ENCODE measurements around the gene SERINC5. TPM values are rescaled to one million over a fixed set of nuclear protein-coding genes. Genes with fewer than 3 reads are reported as not detected.
"Not testable (repeated sequence)": the region's sequence is repeated elsewhere in the genome, so short reads cannot be mapped to it uniquely, and the experiment has no call there.

Gene SERINC5
- total RNA-seq, 2 experiments from 2014 or later: 26.5 to 27.8 TPM

DNA sequence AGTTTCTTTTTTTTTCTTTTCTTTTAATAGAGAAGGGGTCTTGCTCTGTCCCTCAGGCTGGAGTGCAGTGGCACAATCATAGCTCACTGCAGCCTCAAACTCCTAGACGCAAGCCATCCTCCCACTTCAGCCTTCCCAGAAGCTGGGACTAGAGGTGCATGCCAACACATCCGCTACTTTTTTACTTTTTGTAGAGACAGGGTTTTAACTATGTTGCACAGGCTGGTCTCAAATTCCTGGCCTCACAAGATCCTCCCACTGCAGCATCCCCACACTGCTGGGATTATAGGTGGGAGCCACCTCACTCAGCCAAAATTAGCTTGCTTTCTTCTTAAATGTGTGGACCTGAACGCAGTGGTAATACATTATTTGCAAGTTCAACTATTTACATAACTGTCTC is 66.1 kb downstream of the SERINC5 start:
- CTCF ChIA-PET: interaction anchor here (1.0 to 1.3 kb wide), 3 partner anchors 54 to 68 kb away, joined by 3 to 5 read pairs (median 5); no protein-coding TSS in a partner anchor
- POLR2A ChIA-PET: interaction anchor here (1.1 to 4.3 kb wide), 2 partner anchors 14 to 66 kb away, joined by 3 to 29 read pairs; partner anchors contain the start of gene SERINC5

GRCh38 chr5:80189201-80189600 is 66.6 kb downstream of the SERINC5 start:
- POLR2A ChIA-PET: interaction anchor here (1.1 to 4.3 kb wide), 2 partner anchors 15 to 66 kb away, joined by 3 to 29 read pairs; partner anchors contain the start of gene SERINC5
- CTCF ChIA-PET: interaction anchor here (1.1 kb wide), 1 partner anchor 68 kb away, joined by 5 read pairs; no protein-coding TSS in a partner anchor

DNA sequence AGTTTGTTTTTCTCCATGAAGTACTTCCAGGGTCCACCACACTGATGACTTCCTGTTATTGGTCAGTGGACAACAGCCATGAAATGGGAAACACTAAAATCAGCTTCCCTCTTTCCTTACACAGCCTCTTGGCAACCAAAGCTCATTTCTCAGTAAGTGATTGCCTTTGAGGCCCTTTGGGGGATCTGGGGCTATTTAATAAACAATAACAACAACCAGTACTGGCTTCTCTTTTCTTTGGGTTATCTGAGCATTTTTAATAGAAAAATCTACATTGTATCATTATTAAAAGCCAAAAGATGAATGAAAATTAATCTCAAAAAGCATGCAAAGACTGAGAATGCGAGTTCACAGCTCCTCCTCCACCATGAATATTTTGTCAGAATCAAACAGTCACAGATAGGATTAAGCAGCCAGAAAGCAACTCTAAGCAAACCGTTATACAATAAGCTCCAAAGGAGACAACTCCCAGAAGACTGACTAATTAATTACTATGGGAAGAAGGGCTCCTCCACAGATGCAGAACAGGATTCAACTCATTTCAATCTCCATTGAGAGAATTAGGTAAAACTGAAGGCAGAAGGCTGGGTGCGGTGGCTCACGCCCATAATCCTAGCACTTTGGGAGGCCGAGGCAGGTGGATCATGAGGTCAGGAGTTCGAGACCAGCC is 68.3 kb downstream of the SERINC5 start:
- ChIA-PET CTCF (interaction anchor here (1.0 to 1.3 kb wide), 2 partner anchors 18 to 68 kb away, joined by 3 to 6 read pairs; partner anchors contain the start of gene SERINC5), POLR2A (no interaction called here)

DNA sequence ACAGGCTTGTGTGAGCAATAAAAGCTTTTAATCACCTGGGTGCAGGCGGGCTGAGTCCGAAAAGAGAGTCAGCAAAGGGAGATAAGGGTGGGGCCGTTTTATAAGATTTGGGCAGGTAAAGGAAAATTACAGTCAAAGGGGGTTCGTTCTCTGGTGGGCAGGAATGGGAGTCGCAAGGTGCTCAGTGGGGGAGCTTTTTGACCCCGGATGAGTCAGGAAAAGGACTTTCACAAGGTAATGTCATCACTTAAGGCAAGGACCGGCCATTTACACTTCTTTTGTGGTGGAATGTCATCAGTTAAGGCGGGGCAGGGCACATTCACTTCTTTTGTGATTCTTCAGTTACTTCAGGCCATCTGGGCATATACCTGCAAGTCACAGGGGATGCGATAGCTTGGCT is 70.3 kb downstream of the SERINC5 start:
- ChIA-PET POLR2A (interaction anchor here (0.9 to 1.3 kb wide), 2 partner anchors 30 to 71 kb away, joined by 3 to 4 read pairs; partner anchors contain the start of gene SERINC5), CTCF (interaction anchor here (0.8 to 1.3 kb wide), 2 partner anchors 8 to 20 kb away, joined by 4 read pairs; no protein-coding TSS in a partner anchor)

GRCh38 chr5:80185095-80185494 is 70.8 kb downstream of the SERINC5 start:
- ChIA-PET CTCF (interaction anchor here (0.8 to 1.3 kb wide), 2 partner anchors 9 to 21 kb away, joined by 4 read pairs; no protein-coding TSS in a partner anchor), POLR2A (interaction anchor here (0.9 to 1.3 kb wide), 2 partner anchors 30 to 71 kb away, joined by 3 to 4 read pairs; partner anchors contain the start of gene SERINC5)

DNA sequence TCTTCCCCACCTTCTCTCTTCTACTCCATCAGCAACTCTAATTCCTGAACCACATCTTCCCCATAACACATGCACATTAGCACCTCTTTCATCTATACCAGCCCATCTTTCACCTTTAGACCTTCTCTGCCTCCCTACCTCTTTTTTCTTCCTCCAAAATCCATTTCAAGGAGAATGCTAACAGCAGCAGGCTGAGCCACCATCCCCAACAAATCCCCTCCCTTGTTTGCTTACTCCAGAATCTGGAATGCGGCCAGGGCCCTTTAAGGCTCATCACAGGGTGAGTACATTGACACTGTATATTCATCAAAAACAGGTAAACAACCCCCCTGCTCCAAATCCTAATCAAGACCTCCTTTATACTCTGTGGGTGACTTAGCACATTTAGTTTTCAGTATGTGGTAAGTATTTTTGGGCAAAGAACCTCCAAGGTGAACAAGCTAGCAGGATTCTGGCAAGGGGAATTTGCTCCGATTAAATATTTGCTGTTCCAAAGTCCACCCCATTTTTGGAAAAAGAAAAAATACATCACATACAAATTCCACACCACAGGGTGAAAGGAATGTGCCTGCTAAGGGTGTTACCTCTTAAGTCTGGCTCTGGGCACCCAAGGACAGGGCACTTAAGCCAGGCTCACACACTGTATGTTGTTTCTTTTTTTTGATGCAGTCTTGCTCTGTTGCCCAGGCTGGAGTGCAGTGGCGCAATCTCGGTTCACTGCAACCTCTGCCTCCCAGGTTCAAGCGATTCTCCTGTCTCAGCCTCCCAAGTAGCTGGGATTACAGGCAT is 71.4 kb downstream of the SERINC5 start:
- CTCF ChIA-PET: interaction anchor here (1.3 kb wide), 1 partner anchor 22 kb away, joined by 4 read pairs; no protein-coding TSS in a partner anchor

GRCh38 chr5:80183728-80184234 is 72.1 kb downstream of the SERINC5 start:
- CTCF ChIA-PET: not testable (repeated sequence)
- POLR2A ChIA-PET: interaction anchor here (1.0 kb wide), 1 partner anchor 34 kb away, joined by 5 read pairs; no protein-coding TSS in a partner anchor

More for the DNA sequence above, 71.4 kb downstream of the SERINC5 start:
- POLR2A ChIA-PET: interaction anchor here (0.9 to 1.3 kb wide), 3 partner anchors 31 to 72 kb away, joined by 3 to 5 read pairs (median 4); partner anchors contain the start of gene SERINC5

- POLR2A ChIA-PET: interaction anchor here (1.0 kb wide), 1 partner anchor 35 kb away, joined by 5 read pairs; no protein-coding TSS in a partner anchor
- CTCF ChIA-PET: interaction anchor here (1.0 kb wide), 1 partner anchor 8 kb away, joined by 3 read pairs; no protein-coding TSS in a partner anchor
Measured at GRCh38 chr5:80182809-80183580, 72.9 kb downstream of the SERINC5 start.

DNA sequence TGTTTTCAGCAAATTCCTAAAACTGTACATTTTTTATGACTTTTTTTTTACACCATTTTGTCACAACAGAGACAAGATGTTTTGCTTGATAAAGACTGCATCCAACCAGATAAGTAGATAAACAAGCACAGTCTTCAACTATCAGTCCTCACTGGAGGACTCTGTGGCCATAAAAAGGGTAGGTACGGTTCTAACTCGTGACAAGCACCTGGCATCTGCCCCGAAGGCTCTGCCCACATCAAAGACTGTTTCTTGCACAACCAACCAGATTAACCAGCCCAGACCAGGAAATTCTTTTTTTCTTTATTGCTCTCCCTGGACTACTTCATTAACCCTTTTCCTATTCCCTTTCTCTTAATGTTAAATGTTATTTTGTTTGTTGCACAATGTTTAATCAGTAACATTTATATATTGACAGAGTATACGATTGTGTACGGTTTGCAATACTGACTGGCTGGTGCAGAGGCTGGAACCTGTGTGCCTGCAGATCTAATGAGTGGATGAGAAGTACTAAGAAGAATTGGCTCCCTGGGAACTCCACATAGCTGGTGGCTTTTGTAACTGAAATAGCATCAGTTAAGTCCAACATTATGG is 74.1 kb downstream of the SERINC5 start:
- CTCF ChIA-PET: interaction anchor here (0.8 to 1.3 kb wide), 2 partner anchors 41 to 55 kb away, joined by 3 to 5 read pairs; no protein-coding TSS in a partner anchor
- POLR2A ChIA-PET: no interaction called here

GRCh38 chr5:80177236-80177635 is 78.6 kb downstream of the SERINC5 start:
- POLR2A ChIA-PET: no interaction called here
- CTCF ChIA-PET: no interaction called here

GRCh38 chr5:80175337-80175736 is 80.5 kb downstream of the SERINC5 start:
- ChIA-PET CTCF (interaction anchor here (0.7 kb wide), 1 partner anchor 21 kb away, joined by 6 read pairs; no protein-coding TSS in a partner anchor), POLR2A (no interaction called here)

DNA sequence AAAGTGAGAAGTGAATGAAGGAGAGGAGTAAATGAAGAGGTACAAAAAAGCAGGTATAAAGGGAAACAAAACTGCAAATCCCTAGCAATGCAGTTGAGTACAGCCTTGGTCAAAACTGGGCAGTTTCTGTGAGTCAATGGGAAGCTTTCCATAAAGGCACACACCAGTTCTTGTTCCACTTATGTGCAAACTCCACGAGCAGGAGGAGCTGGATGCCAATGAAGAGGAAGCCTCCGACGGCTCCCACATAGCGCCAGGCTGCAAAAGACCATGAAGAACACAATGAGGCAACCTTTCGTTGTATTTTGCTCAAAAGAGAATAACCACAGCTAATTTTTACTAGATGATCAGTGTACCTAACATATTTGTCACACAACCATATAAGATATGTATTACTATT is 81.1 kb downstream of the SERINC5 start:
- ChIA-PET CTCF (interaction anchor here (0.8 kb wide), 1 partner anchor 83 kb away, joined by 5 read pairs; no protein-coding TSS in a partner anchor), POLR2A (no interaction called here)

GRCh38 chr5:80172067-80172695 is 83.7 kb downstream of the SERINC5 start:
- ChIA-PET POLR2A (no interaction called here), CTCF (no interaction called here)

DNA sequence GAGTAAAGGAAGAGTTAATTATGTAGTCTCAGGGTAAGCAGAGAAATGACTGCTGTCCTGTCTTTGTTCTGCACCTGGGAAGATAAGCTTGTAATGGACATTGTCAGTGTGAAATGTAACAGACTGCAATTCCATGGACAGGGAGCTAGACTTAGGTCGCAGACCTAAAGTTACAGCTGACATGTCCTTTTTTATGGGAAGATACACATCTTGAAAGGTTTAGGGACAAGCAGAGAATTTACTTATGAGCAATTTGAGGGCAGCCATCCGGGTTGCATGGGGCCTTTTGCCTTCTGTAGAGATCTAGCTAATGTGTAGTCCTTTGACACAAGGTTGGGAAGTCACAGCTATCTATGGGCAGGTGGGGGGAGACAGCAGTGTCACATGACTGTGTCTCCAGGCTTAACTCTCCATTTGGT is 85.7 kb downstream of the SERINC5 start:
- CTCF ChIA-PET: interaction anchor here (0.5 kb wide), 1 partner anchor 21 kb away, joined by 3 read pairs; no protein-coding TSS in a partner anchor
- POLR2A ChIA-PET: no interaction called here

DNA sequence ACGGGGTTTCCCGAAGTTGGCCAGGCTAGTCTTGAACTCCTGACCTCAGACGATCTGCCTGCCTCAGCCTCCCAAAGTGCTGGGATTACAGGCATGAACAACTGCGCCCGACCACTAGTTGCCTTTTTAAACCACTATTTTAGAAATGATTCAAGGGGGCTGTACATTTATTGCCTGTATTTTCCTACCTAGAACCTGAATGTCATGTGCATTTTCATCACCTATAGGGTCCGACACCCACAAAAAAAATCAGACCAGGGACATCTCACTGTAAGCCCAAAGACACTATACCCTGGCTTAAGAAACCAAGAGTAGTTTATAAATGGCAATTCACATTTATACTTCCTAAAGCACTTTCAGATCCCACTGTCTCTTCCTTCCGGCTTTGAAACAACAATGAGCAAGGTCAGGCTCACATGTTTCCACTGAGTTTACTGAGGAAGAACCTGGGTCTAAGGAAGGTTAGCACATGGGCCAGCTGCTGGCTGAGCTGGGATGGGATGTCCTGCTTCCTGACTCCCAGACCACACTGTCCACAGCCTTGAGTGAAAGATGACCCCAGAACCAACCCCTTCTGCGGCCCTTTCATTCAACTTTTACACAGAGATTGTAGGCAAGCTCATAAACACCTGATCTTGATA is 87.3 kb downstream of the SERINC5 start:
- ChIA-PET CTCF (no interaction called here), POLR2A (no interaction called here)

DNA sequence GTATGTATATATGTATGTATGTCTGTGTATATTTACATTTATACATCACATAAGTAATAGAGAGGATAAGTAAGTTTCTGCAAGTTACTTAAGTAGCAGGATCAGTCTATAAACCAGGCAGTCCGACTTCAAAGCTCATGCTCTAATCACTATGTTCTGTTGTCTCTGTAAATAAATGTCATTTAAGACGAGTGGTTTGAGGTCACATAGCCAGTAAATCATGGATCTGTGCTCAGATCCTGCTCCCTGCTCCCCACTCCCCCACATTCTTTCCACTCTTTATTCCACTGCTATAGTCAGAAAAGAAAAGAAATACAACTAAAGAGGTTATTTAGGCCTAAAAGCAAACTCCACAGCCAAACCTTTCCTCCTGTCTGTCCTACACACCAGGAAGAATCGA is 90.4 kb downstream of the SERINC5 start:
- ChIA-PET POLR2A (no interaction called here), CTCF (interaction anchor here (0.6 kb wide), 1 partner anchor 882 kb away, joined by 3 read pairs; no protein-coding TSS in a partner anchor)

DNA sequence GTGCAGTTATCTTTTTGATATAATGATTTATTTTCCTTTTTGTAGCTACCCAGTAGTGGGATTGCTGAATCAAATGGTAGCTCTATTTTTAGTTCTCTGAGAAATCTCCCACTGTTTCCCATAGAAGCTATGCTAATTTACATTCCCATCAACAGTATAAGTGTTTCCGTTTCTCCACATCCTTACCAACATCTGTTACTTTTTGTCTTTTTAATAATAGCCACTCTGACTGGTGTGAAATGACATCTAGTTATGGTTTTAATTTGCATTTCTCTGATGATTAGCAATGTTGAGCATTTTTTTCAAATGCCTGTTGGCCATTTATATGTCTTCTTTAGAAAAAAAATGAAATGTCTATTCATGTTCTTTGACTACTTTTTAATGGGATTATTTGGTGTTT is 94.7 kb downstream of the SERINC5 start:
- ChIA-PET POLR2A (no interaction called here), CTCF (interaction anchor here (0.7 kb wide), 1 partner anchor 302 kb away, joined by 3 read pairs; no protein-coding TSS in a partner anchor)
